K562 (cell line): ENCODE measurements around the gene NUP153. TPM values are rescaled to one million over a fixed set of nuclear protein-coding genes. Genes with fewer than 3 reads are reported as not detected.

Source experiments
- ASH1L ChIP-seq: fragments of 450-650 bp; IDR thresholded peaks from 2 replicates; pipeline ENCODE4 v1.6.1; 2018; ENCODE audit warnings: borderline replicate concordance, mild to moderate bottlenecking, low read depth; ENCODE audit not compliant: partially characterized antibody
- CTBP1 ChIP-seq: fragments of 450-650 bp; IDR thresholded peaks from 2 replicates; pipeline ENCODE4 v1.6.1; 2016; ENCODE audit warnings: borderline replicate concordance
- HDGF ChIP-seq: fragments of 450-650 bp; IDR thresholded peaks from 2 replicates; pipeline ENCODE4 v1.6.1; 2016
- HMGN3 ChIP-seq: IDR thresholded peaks from 2 replicates; pipeline ENCODE4 v1.6.1; 2011; ENCODE audit warnings: borderline replicate concordance, low read depth, mild to moderate bottlenecking, mixed read lengths, low read length; ENCODE audit not compliant: insufficient read length; ENCODE audit errors: extremely low read depth
- HMGXB4 ChIP-seq: sonication (generic); formaldehyde crosslinking; IDR thresholded peaks from 2 replicates; pipeline ENCODE4 v1.8.1; 2023; ENCODE audit warnings: mild to moderate bottlenecking, missing genetic modification reagents
- IRF1 ChIP-seq: sonication (generic); formaldehyde crosslinking; IDR thresholded peaks from 2 replicates; pipeline ENCODE4 v1.8.0; 2022; ENCODE audit warnings: missing genetic modification reagents, mild to moderate bottlenecking, borderline replicate concordance
- NBN ChIP-seq: fragments of 450-650 bp; IDR thresholded peaks from 2 replicates; pipeline ENCODE4 v1.6.1; 2016; ENCODE audit warnings: low read depth, mild to moderate bottlenecking
- RBM34 ChIP-seq: fragments of 200-400 bp; formaldehyde crosslinking; IDR thresholded peaks from 2 replicates; pipeline ENCODE4 v1.6.1; 2018; ENCODE audit warnings: low read length, borderline replicate concordance; ENCODE audit not compliant: insufficient read depth
- THAP12 ChIP-seq: fragments of 250-450 bp; sonication (Bioruptor Pico); IDR thresholded peaks from 2 replicates; pipeline ENCODE4 v1.9.0; 2021; ENCODE audit warnings: mild to moderate bottlenecking, inconsistent platforms
- WHSC1 ChIP-seq: IDR thresholded peaks from one replicate; pipeline ENCODE4 v1.6.1; 2012; ENCODE audit warnings: low read length, control low read depth, inconsistent platforms
- ZNF146 ChIP-seq: IDR thresholded peaks from one replicate; pipeline ENCODE4 v1.6.1; 2018; ENCODE audit warnings: missing compliant biosample characterization; ENCODE audit not compliant: unreplicated experiment
- ZNF263 ChIP-seq: sonication (generic); formaldehyde crosslinking; IDR thresholded peaks from 2 replicates; pipeline ENCODE4 v1.8.0; 2022; ENCODE audit warnings: mild to moderate bottlenecking, missing genetic modification reagents, borderline replicate concordance
- ZNF639 ChIP-seq, 2 experiments: fragments of 200-800 bp in 1 of 2; sonication (Bioruptor generic) in 1 of 2; sonication (generic) in 1 of 2; formaldehyde crosslinking in 1 of 2; IDR thresholded peaks in 1 of 2; conservative IDR thresholded peaks in 1 of 2; 2 replicates each; pipeline versions ENCODE4 v1.5.0 to v1.6.1; 2016 to 2020; ENCODE audit warnings: missing compliant biosample characterization in 1 of 2, missing genetic modification characterization in 1 of 2, missing genetic modification reagents in 1 of 2
- polyA plus RNA-seq, 8 experiments: library from polyadenylated mRNA; depleted of rRNA in 4 of 8; stranded (reverse) in 5 of 8; unstranded in 3 of 8; fragments of >200 nt; fragmentation: Nextera tagmentation in 2 of 8; fragmentation: Illumina TruSeq in 1 of 8; extraction: Ambion mirVana in 2 of 8; extraction: Trizol in 1 of 8; gene quantifications; 2 replicates each; pipeline versions ENCODE4 v1.2.1 to v1.2.3, GENCODE V29; 2011 to 2014; ENCODE audit warnings: inconsistent platforms in 1 of 8, missing spikeins in 1 of 8
- total RNA-seq, 7 experiments: library from RNA; depleted of rRNA in 6 of 7; stranded (reverse); fragments of >200 nt in 6 of 7; fragmentation: Illumina TruSeq in 2 of 7; extraction: Trizol in 2 of 7; gene quantifications; 2 replicates each; pipeline versions ENCODE4 v1.2.1 to v1.2.3, GENCODE V29; 2011 to 2021; ENCODE audit warnings: low replicate concordance in 1 of 7

The NUP153 gene
- total and polyA plus RNA-seq, 9 of the 15 experiments (the other 6 are each of a cell fraction or from before 2014, with no cell fraction given): 21.9 to 110 (median 84.8) TPM

- no peak for TF ChIP-seq IRF1 (CRISPR knock-in tag)
- no peak for TF ChIP-seq ASH1L
- no peak for TF ChIP-seq HMGXB4 (CRISPR knock-in tag)
- no peak for TF ChIP-seq ZNF146 (CRISPR knock-in tag)
- no peak for TF ChIP-seq RBM34
- TF ChIP-seq NBN: no peak; the same call in 1 of the 2 replicates
- TF ChIP-seq HDGF: 0 out of 2 replicates have a peak, but pooled peaks have one; percentile 37
- no peak for TF ChIP-seq THAP12 (CRISPR knock-in tag)
- TF ChIP-seq ZNF263 (CRISPR knock-in tag): no peak
- no peak for TF ChIP-seq HMGN3
- TF ChIP-seq WHSC1: no peak
- TF ChIP-seq CTBP1: peak; percentile 85
- TF ChIP-seq ZNF639 (CRISPR knock-in tag; conservative IDR thresholded peaks at IDR 0.05 in 1 of 2, IDR thresholded peaks at IDR 0.05 in 1 of 2): no peak; a peak in 1 of 4 replicates
Observed at GRCh38 chr6:17714879-17715851, 8.4 kb upstream of the NUP153 start (continued).
